NCI-H2081 (cell line): Measurements from ENCODE around the gene SPINK6.

ENCODE experiments used
- DNase-seq, 2 experiments: peaks; one replicate each; lab custom pipeline; 2025; lab: John Stamatoyannopoulos, UW

SPINK6 gene

DNA sequence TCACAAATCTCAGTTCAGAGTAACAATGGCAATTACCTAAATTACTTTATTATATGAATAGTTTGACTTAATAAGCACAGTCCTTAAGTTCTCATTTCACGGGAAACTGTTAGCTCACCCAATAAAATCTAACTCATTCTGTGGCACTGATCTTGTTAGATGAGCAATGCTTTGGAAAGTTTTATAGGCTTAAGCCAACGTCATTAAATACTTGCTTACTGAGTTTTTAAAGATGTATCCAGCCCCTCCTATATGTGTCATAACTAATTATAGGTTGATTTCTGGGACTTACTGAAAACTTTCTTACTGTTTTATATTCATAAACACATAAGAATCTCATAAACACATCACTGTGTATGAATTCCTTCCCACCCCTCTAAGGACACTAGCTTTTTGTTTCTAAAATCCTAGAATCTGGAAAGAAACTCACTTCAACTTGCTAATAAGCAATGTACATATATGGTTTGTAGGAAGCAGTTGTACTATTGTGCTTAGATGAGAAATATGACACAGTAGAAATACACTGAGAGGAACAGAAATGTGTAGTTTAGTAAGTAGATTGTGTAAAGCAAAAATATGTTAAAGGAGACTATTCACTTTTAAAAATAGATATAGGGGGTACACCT, 21.4 kb downstream of the SPINK6 start:
- DNase-seq = no peak

- no peak for DNase-seq
Measured at GRCh38 chr5:148228392-148228984, 25.6 kb downstream of the SPINK6 start.

DNA sequence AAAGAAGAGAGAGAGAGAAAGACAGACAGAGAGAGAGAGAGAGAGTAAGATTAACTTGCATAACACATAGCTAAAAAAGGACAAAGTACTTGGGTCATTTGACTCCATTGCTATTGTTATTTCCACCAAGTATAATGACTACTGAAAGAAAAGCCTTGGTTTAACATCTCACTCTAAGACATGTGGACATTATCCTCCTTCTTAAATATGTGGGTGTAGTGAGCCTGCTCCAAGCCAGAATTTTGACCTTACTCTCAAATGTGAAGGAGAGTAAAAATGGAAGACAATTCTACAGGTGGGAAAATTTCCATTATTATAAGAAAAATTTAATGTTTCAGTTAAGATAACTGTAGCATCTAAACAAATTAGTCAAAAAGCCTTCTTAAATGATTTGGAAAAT, 27.0 kb downstream of the SPINK6 start:
- DNase-seq = no peak

DNA sequence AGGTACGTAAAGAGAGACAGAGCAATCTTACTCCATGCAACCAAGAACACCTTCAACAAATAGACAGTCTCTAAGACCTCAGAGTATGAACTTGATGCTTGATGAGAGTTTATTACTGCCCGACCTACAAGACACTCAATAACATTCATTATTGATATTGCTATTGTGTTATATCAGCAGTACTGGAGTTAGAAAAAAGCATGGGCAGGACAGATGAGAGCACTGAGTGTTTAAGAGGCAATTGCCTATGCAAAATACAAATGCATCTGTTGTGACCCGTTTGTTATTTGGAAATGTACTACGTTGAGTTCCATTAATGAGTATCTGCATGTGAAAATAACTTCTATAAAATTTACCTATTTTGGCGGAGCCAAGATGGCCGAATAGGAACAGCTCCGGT, 27.4 kb downstream of the SPINK6 start:
- DNase-seq = no peak

- DNase-seq = no peak
Measured at GRCh38 chr5:148237785-148238417, 35.1 kb downstream of the SPINK6 start.

DNA sequence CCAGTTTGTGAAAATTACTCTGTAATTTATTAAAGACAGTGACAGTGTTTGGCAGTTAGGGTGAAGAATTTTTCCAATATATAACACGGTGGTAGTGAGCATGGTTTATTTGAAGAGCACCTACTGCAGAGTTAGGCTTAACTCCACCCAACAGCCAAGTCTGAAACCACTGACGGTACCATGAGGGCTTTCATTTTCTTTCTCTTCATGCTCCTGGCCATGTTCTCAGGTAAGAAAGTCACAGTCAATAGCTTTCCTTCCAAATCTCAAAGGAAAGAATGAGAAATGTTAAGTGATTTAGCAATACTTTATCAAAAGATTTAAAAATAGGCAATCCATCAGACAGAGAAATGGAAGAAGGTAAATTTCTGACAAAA, 35.6 kb downstream of the SPINK6 start, which contains the start of gene MARCOL:
TSS of gene MARCOL (plus strand) at position 108 of the 377 bp plus-strand sequence. CDS start at position 181, 73 bp downstream.
- no peak for DNase-seq

- DNase-seq = no peak
Measured at GRCh38 chr5:148248894-148249293, 46.1 kb downstream of the SPINK6 start.

- DNase-seq = no peak
Measured at GRCh38 chr5:148255456-148255855, 52.6 kb downstream of the SPINK6 start.

DNA sequence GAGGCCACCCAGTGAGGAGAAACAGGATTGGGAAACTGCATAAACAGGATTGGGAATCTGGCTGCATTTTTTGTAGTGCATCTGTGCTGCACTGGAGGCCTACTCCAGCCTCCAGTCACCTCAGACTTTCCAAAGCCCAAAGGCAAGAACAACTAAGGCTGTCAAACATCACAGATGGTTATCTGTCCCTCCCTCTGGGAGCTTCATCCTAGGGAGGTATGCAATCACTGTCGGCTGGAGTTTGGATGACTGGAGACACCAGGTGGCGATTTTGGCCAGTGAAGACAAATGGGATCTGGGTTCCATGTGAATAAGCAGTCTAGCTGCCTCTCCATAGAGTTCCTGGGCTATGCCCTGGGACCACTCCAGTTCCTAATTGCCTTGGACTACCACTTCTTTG, 56.4 kb downstream of the SPINK6 start:
- no peak for DNase-seq

DNA sequence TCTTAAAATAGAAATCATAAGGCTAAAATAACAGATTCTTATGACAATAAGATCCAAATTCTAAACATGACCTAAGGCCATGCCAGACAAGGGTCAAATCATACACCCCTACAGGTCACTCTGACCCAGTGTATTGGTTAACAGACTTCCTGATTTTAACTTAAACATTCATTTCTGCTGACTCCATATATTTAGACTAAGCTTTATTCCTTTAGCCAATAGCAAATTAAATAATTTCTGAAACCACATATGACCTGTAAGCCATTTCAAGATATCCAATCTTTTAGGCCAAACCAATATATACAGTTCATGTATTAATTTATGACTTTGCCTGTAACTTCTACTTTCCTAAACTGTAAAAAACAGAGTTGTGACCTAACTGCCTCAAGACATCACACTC, 58.4 kb downstream of the SPINK6 start:
- DNase-seq = no peak
